NCI-H510A (cell line): Measurements from ENCODE around the gene ADAMTS7.

Experiments
- DNase-seq: peaks from one replicate; lab custom pipeline; 2025; lab: John Stamatoyannopoulos, UW

ADAMTS7 gene

GRCh38 chr15:78718837-78719236 is 92.4 kb downstream of the ADAMTS7 start:
- no peak for DNase-seq

GRCh38 chr15:78717956-78718656 is 93.2 kb downstream of the ADAMTS7 start:
- no peak for DNase-seq

- DNase-seq, result no peak
Observed at GRCh38 chr15:78716651-78717050, 94.6 kb downstream of the ADAMTS7 start.

GRCh38 chr15:78715930-78716329 is 95.3 kb downstream of the ADAMTS7 start:
- no peak for DNase-seq

GRCh38 chr15:78715434-78715833 is 95.8 kb downstream of the ADAMTS7 start:
- DNase-seq, result no peak

- DNase-seq, result no peak
Observed at GRCh38 chr15:78714890-78715289, 96.4 kb downstream of the ADAMTS7 start.

- no peak for DNase-seq
Observed at GRCh38 chr15:78712797-78713515, 98.3 kb downstream of the ADAMTS7 start.

- no peak for DNase-seq
Observed at GRCh38 chr15:78711638-78712037, 99.6 kb downstream of the ADAMTS7 start.

- DNase-seq, result peak; percentile 47
Observed at GRCh38 chr15:78709263-78709882, 101.9 kb downstream of the ADAMTS7 start.
